IMR-90 (cell line): Measurements from ENCODE around the gene PCK2. TPM values are rescaled to one million over a fixed set of nuclear protein-coding genes. Genes with fewer than 3 reads are reported as not detected.

ENCODE experiments used
- ATAC-seq: fragments of 200-7000 bp; cut with Tn5 transposase; 2 replicates; pipeline ENCODE4 v1.9.1; 2020; ENCODE audit warnings: low read depth, mild to moderate bottlenecking, moderate library complexity
- BruUV-seq: library from RNA; stranded (reverse); fragments of 400-500 nt; replicated peaks from 2 replicates; lab custom pipeline; 2021; lab: Mats Ljungman, UMichigan
- CTCF ChIA-PET: fragments of 300-600 bp; formaldehyde crosslinking; extraction: SDS; loops from one replicate; lab custom pipeline; 2021; ENCODE audit warnings: antibody characterized with exemption; lab: Yijun Ruan, JAX
- POLR2A ChIA-PET: fragments of 300-600 bp; sonication (Branson Sonifier 250); formaldehyde crosslinking; loops from one replicate; lab custom pipeline; 2022; ENCODE audit warnings: antibody characterized with exemption; ENCODE audit not compliant: unreplicated experiment; lab: Charles Lee
- DNase-seq: peaks from one replicate; pipeline ENCODE4 v3.0.0; 2013
- H2AFZ ChIP-seq: replicated peaks from 2 replicates; pipeline ENCODE3; 2013; ENCODE audit warnings: low read length, mild to moderate bottlenecking; ENCODE audit not compliant: poor library complexity
- H2AK5ac ChIP-seq: 2 replicates; pipeline ENCODE4 v1.6.1; 2013; ENCODE audit warnings: low read depth, low read length, inconsistent platforms
- H2AK9ac ChIP-seq: replicated peaks from 2 replicates; pipeline ENCODE3; 2013; ENCODE audit warnings: mild to moderate bottlenecking, low read depth, low read length, moderate library complexity; ENCODE audit not compliant: poor library complexity
- H2BK120ac ChIP-seq: 2 replicates; pipeline ENCODE4 v1.6.1; 2013; ENCODE audit warnings: low read depth, low read length, inconsistent platforms
- H2BK15ac ChIP-seq: 3 replicates; pipeline ENCODE4 v1.6.1; 2013; ENCODE audit warnings: low read depth, low read length, inconsistent platforms
- H2BK20ac ChIP-seq: 2 replicates; pipeline ENCODE4 v1.6.1; 2013; ENCODE audit warnings: low read depth, mild to moderate bottlenecking, inconsistent platforms, low read length, moderate library complexity
- H2BK5ac ChIP-seq: 2 replicates; pipeline ENCODE4 v1.6.1; 2013; ENCODE audit warnings: mild to moderate bottlenecking, low read depth, low read length, inconsistent platforms; ENCODE audit not compliant: poor library complexity, severe bottlenecking
- H3K14ac ChIP-seq: replicated peaks from 2 replicates; pipeline ENCODE4 v1.6.1; 2013; ENCODE audit warnings: low read depth, low read length, inconsistent platforms
- H3K18ac ChIP-seq: 2 replicates; pipeline ENCODE4 v1.6.1; 2013; ENCODE audit warnings: low read depth, low read length, control low read depth
- H3K23ac ChIP-seq: 2 replicates; pipeline ENCODE4 v1.6.1; 2013; ENCODE audit warnings: low read depth, low read length, inconsistent platforms
- H3K27ac ChIP-seq: 2 replicates; pipeline ENCODE4 v1.5.1; 2013; ENCODE audit warnings: mild to moderate bottlenecking, control low read depth, low read length; ENCODE audit not compliant: insufficient read depth
- H3K27me3 ChIP-seq: 2 replicates; pipeline ENCODE4 v1.6.1; 2013; ENCODE audit warnings: low read length; ENCODE audit not compliant: control insufficient read depth, insufficient read depth
- H3K36me3 ChIP-seq: 2 replicates; pipeline ENCODE4 v1.6.1; 2013; ENCODE audit warnings: low read length, mixed read lengths; ENCODE audit not compliant: control insufficient read depth, insufficient read depth
- H3K4ac ChIP-seq: 2 replicates; pipeline ENCODE4 v1.6.1; 2013; ENCODE audit warnings: low read depth, low read length, inconsistent platforms
- H3K4me1 ChIP-seq: 2 replicates; pipeline ENCODE4 v1.6.1; 2013; ENCODE audit warnings: low read length, mixed read lengths; ENCODE audit not compliant: control insufficient read depth, insufficient read depth
- H3K4me2 ChIP-seq: 2 replicates; pipeline ENCODE4 v1.6.1; 2013; ENCODE audit warnings: low read depth, mild to moderate bottlenecking, control low read depth, low read length, moderate library complexity
- H3K4me3 ChIP-seq: 2 replicates; pipeline ENCODE4 v1.5.1; 2013; ENCODE audit warnings: low read depth, mild to moderate bottlenecking, control low read depth, low read length, moderate library complexity; ENCODE audit not compliant: insufficient read depth
- H3K56ac ChIP-seq: 2 replicates; pipeline ENCODE4 v1.6.1; 2013; ENCODE audit warnings: low read length, inconsistent platforms; ENCODE audit not compliant: insufficient read depth; ENCODE audit errors: extremely low read depth
- H3K79me1 ChIP-seq, 2 experiments: 2 replicates each; pipeline ENCODE4 v1.6.1; 2013; ENCODE audit warnings: low read length in 2 of 2, inconsistent platforms in 1 of 2, low read depth in 1 of 2
- H3K9ac ChIP-seq: 2 replicates; pipeline ENCODE4 v1.6.1; 2013; ENCODE audit warnings: low read depth, low read length, control low read depth
- H3K9me1 ChIP-seq: 2 replicates; pipeline ENCODE4 v1.6.1; 2013; ENCODE audit warnings: low read length, inconsistent platforms; ENCODE audit not compliant: insufficient read depth
- H3K9me3 ChIP-seq: 2 replicates; pipeline ENCODE4 v1.6.1; 2013; ENCODE audit warnings: low read length; ENCODE audit not compliant: control insufficient read depth, insufficient read depth
- H4K20me1 ChIP-seq: 2 replicates; pipeline ENCODE4 v1.6.1; 2013; ENCODE audit warnings: low read length, inconsistent platforms; ENCODE audit not compliant: insufficient read depth
- H4K5ac ChIP-seq: 2 replicates; pipeline ENCODE4 v1.6.1; 2013; ENCODE audit warnings: mild to moderate bottlenecking, low read depth, low read length, control low read depth
- H4K8ac ChIP-seq, 2 experiments: 2 replicates each; pipeline ENCODE4 v1.6.1; 2013; ENCODE audit warnings: low read depth in 2 of 2, low read length in 2 of 2, control low read depth in 1 of 2, inconsistent platforms in 1 of 2
- H4K91ac ChIP-seq: 2 replicates; pipeline ENCODE4 v1.6.1; 2013; ENCODE audit warnings: low read depth, low read length, inconsistent platforms; ENCODE audit not compliant: insufficient read depth
- BHLHE40 ChIP-seq: fragments of 150-350 bp; IDR thresholded peaks from 2 replicates; pipeline ENCODE4 v1.6.1; 2016; ENCODE audit warnings: mild to moderate bottlenecking, low read depth, low read length
- CEBPB ChIP-seq: IDR thresholded peaks from 2 replicates; pipeline ENCODE4 v1.6.1; 2012; ENCODE audit warnings: low read depth, low read length, improper control_type of control experiment
- CHD1 ChIP-seq: IDR thresholded peaks from 2 replicates; pipeline ENCODE4 v1.6.1; 2012; ENCODE audit warnings: low read depth, low read length, improper control_type of control experiment
- CTCF ChIP-seq: conservative IDR thresholded peaks from 2 replicates; pipeline ENCODE4 v1.5.1; 2012; ENCODE audit warnings: mild to moderate bottlenecking, low read depth, low read length, improper control_type of control experiment
- ELK1 ChIP-seq: fragments of 150-350 bp; IDR thresholded peaks from 2 replicates; pipeline ENCODE4 v1.6.1; 2016; ENCODE audit warnings: low read depth, mild to moderate bottlenecking, low read length, moderate library complexity, borderline replicate concordance
- FOS ChIP-seq: fragments of 150-350 bp; IDR thresholded peaks from 2 replicates; pipeline ENCODE4 v1.6.1; 2016; ENCODE audit warnings: low read depth, low read length
- MAFK ChIP-seq: IDR thresholded peaks from 2 replicates; pipeline ENCODE4 v1.6.1; 2012; ENCODE audit warnings: low read depth, low read length, improper control_type of control experiment
- MAZ ChIP-seq: IDR thresholded peaks from 2 replicates; pipeline ENCODE4 v1.6.1; 2012; ENCODE audit warnings: low read depth, mild to moderate bottlenecking, low read length, improper control_type of control experiment, moderate library complexity, borderline replicate concordance
- MXI1 ChIP-seq: IDR thresholded peaks from 2 replicates; pipeline ENCODE4 v1.6.1; 2012; ENCODE audit warnings: low read depth, mild to moderate bottlenecking, low read length, moderate library complexity, borderline replicate concordance
- NFE2L2 ChIP-seq: fragments of 150-350 bp; IDR thresholded peaks from 2 replicates; pipeline ENCODE4 v1.6.1; 2016; ENCODE audit warnings: low read depth, mild to moderate bottlenecking, low read length
- POLR2A ChIP-seq: IDR thresholded peaks from 2 replicates; pipeline ENCODE4 v1.6.1; 2012; ENCODE audit warnings: mild to moderate bottlenecking, low read depth, low read length
- RAD21 ChIP-seq: IDR thresholded peaks from 2 replicates; pipeline ENCODE4 v1.6.1; 2012; ENCODE audit warnings: low read length, improper control_type of control experiment
- RCOR1 ChIP-seq: IDR thresholded peaks from 2 replicates; pipeline ENCODE4 v1.6.1; 2012; ENCODE audit warnings: mild to moderate bottlenecking, low read length, improper control_type of control experiment; ENCODE audit not compliant: insufficient replicate concordance
- RFX5 ChIP-seq: IDR thresholded peaks from 2 replicates; pipeline ENCODE4 v1.8.0; 2012; ENCODE audit warnings: low read depth, mild to moderate bottlenecking, low read length, moderate library complexity
- SMC3 ChIP-seq: fragments of 150-350 bp; IDR thresholded peaks from 2 replicates; pipeline ENCODE4 v1.6.1; 2016; ENCODE audit warnings: low read depth, mild to moderate bottlenecking, antibody characterized with exemption, low read length, moderate library complexity
- USF2 ChIP-seq: fragments of 150-350 bp; IDR thresholded peaks from 2 replicates; pipeline ENCODE4 v1.6.1; 2017; ENCODE audit warnings: mild to moderate bottlenecking, antibody characterized with exemption, low read length, low read depth
- WGBS, 2 experiments: methylation state at CpG; one replicate each; pipeline versions ENCODE4 v1.1.5 to v1.1.7; 2013; ENCODE audit warnings: missing lambda C conversion rate in 2 of 2; ENCODE audit not compliant: insufficient read length in 1 of 2; ENCODE audit errors: extremely low coverage in 2 of 2; 5-methylcytosine and 5-hydroxymethylcytosine counted together
- dilution Hi-C: fragments of 300-500 bp; cut with HindIII; formaldehyde crosslinking; loops from one replicate; pipeline ENCODE4 v1.14.3; 2018; ENCODE audit warnings: low sequenced_read_pairs; ENCODE audit not compliant: unreplicated experiment
- in situ Hi-C: fragments of 300-500 bp; cut with MboI; formaldehyde crosslinking; loops from 3 replicates; pipeline ENCODE4 v1.14.3; 2019; ENCODE audit warnings: low sequenced_read_pairs, inconsistent platforms, mixed read lengths
- intact Hi-C: fragments of 100-400 bp; cut with micrococcal nuclease; formaldehyde crosslinking; loops from 2 replicates; pipeline ENCODE4 v1.10.0; 2022
- polyA plus RNA-seq, 3 experiments: library from polyadenylated mRNA; depleted of rRNA; stranded (reverse); fragments of >200 nt; gene quantifications; 2 replicates each; pipeline ENCODE4 v1.2.3, GENCODE V29; 2012; ENCODE audit warnings: low replicate concordance in 1 of 3
- total RNA-seq: library from RNA; depleted of rRNA; stranded (reverse); fragments of >200 nt; gene quantifications from 2 replicates; pipeline ENCODE4 v1.2.3, GENCODE V29; 2012

The PCK2 gene
- total and polyA plus RNA-seq, 2 of the 4 experiments (the other 2 are of a cell fraction): 13.4 to 29.4 TPM

GRCh38 chr14:24113379-24113800 is 19.3 kb downstream of the PCK2 start:
- intact Hi-C loops (no loop called here), in situ Hi-C loops (no loop called here), dilution Hi-C loops (no loop called here)
- DNase-seq (no peak), ATAC-seq (no peak; the same call in 1 of the 2 replicates)
- peak overlapping the region; percentile 33; the same call in 1 of the 3 replicates for H2BK15ac ChIP-seq
- peak overlapping the region; percentile 72 for H2AK5ac ChIP-seq
- peak overlapping the region; percentile 95 for H3K23ac ChIP-seq
- peak overlapping the region; percentile 86 for H2BK120ac ChIP-seq
- peaks cover 10 to 16% of the 10 kb centered on the region in 2 experiments; a peak in 2 of 4 replicates for H3K79me1 ChIP-seq
- H3K9me1 ChIP-seq: peaks cover 8% of the 10 kb centered on the region; the same call in 1 of the 2 replicates
- H3K27me3 ChIP-seq: no peaks in the 10 kb centered on the region
- H2AFZ ChIP-seq: peak overlapping the region; percentile 98
- peak overlapping the region; percentile 87 for H3K27ac ChIP-seq
- peak overlapping the region; percentile 41 for H4K5ac ChIP-seq
- H3K4me3 ChIP-seq: peak overlapping the region; percentile 69
- H2AK9ac ChIP-seq: peak overlapping the region; percentile 99
- 0% methylated on average over 7 of the region's 15 CpGs; no CpG with 5 or more reads in 1 of the 2 experiments for WGBS, 2 experiments
- H4K20me1 ChIP-seq: no peaks in the 10 kb centered on the region
- peak overlapping the region; percentile 94 for H3K56ac ChIP-seq
- H3K4me1 ChIP-seq: peaks cover 3% of the 10 kb centered on the region; the same call in 1 of the 2 replicates
- H3K18ac ChIP-seq: peak overlapping the region; percentile 38
- H3K14ac ChIP-seq: peak overlapping the region; percentile 78
- peaks cover 4% of the 10 kb centered on the region; the same call in 1 of the 2 replicates for H3K36me3 ChIP-seq
- H4K8ac ChIP-seq: peak overlapping the region; percentile 94 to 99
- BruUV-seq: TSS peak; percentile 90
- H2BK5ac ChIP-seq: peak overlapping the region; percentile 90
- H3K4ac ChIP-seq: peak overlapping the region; percentile 97
- ChIA-PET CTCF (interaction anchor here (0.7 to 1.8 kb wide), 2 partner anchors 23 to 55 kb away, joined by 4 to 7 read pairs; no protein-coding TSS in a partner anchor), POLR2A (interaction anchor here (1.8 kb wide), 1 partner anchor 33 kb away, joined by 6 read pairs; the partner anchor contains the start of gene PSME2)
- H4K91ac ChIP-seq: peak overlapping the region; percentile 98
- no peak for TF ChIP-seq SMC3
- TF ChIP-seq USF2: no peak
- no peak for TF ChIP-seq RAD21
- no peak for TF ChIP-seq POLR2A
- TF ChIP-seq RCOR1: no peak
- no peak for TF ChIP-seq CEBPB
- no peak for TF ChIP-seq RFX5
- no peak for TF ChIP-seq MAFK
- TF ChIP-seq MAZ: no peak
- no peak for TF ChIP-seq MXI1
- no peak for TF ChIP-seq NFE2L2
- TF ChIP-seq FOS: no peak
- TF ChIP-seq ELK1: no peak
- TF ChIP-seq BHLHE40: no peak
- no peak for TF ChIP-seq CHD1
- TF ChIP-seq CTCF: no peak
- peak overlapping the region; percentile 73 for H3K4me2 ChIP-seq
- H3K9ac ChIP-seq: peak overlapping the region; percentile 76
- peak overlapping the region; percentile 76 for H2BK20ac ChIP-seq
- no peaks in the 10 kb centered on the region for H3K9me3 ChIP-seq
